ENCODE measurements around the gene GPR150.

GPR150 gene

GRCh38 chr5:95667061-95667618, 47.3 kb downstream of the GPR150 start:
- no peaks in the 10 kb centered on the region for H3K27me3 ChIP-seq
- H3K4me2 ChIP-seq = no peak overlapping the region
- H3K4me3 ChIP-seq = no peak overlapping the region
- no peak overlapping the region for H3K27ac ChIP-seq
- TF ChIP-seq Cebpa-rat (IDR thresholded peaks at IDR 0.05) = no peak
- H3K4me1 ChIP-seq = peaks cover 3% of the 10 kb centered on the region; the same call in 1 of the 2 replicates
- no peak overlapping the region for H3K9ac ChIP-seq
- no peaks in the 10 kb centered on the region for H3K36me3 ChIP-seq
- no peaks in the 10 kb centered on the region for H4K20me1 ChIP-seq
- H3K9me3 ChIP-seq = no peaks in the 10 kb centered on the region

- H3K9me3 ChIP-seq = no peaks in the 10 kb centered on the region
- no peak overlapping the region for H3K4me2 ChIP-seq
- H3K4me3 ChIP-seq = no peak overlapping the region
- no peak for TF ChIP-seq Cebpa-rat (IDR thresholded peaks at IDR 0.05)
- no peaks in the 10 kb centered on the region for H3K27me3 ChIP-seq
- H3K27ac ChIP-seq = no peak overlapping the region
- H3K36me3 ChIP-seq = no peaks in the 10 kb centered on the region
- no peaks in the 10 kb centered on the region for H4K20me1 ChIP-seq
- H3K9ac ChIP-seq = no peak overlapping the region
- H3K4me1 ChIP-seq = peaks cover 4% of the 10 kb centered on the region; the same call in 1 of the 2 replicates
These were observed 47.8 kb downstream of the GPR150 start for GRCh38 chr5:95667678-95668077.

GRCh38 chr5:95668216-95668615, 48.3 kb downstream of the GPR150 start:
- H3K27me3 ChIP-seq = no peaks in the 10 kb centered on the region
- H3K4me2 ChIP-seq = no peak overlapping the region
- no peaks in the 10 kb centered on the region for H4K20me1 ChIP-seq
- H3K9me3 ChIP-seq = no peaks in the 10 kb centered on the region
- H3K4me3 ChIP-seq = no peak overlapping the region
- no peak overlapping the region for H3K27ac ChIP-seq
- H3K36me3 ChIP-seq = no peaks in the 10 kb centered on the region
- peaks cover 4% of the 10 kb centered on the region; the same call in 1 of the 2 replicates for H3K4me1 ChIP-seq
- no peak for TF ChIP-seq Cebpa-rat (IDR thresholded peaks at IDR 0.05)
- H3K9ac ChIP-seq = no peak overlapping the region

GRCh38 chr5:95668728-95669127, 48.8 kb downstream of the GPR150 start:
- Histone ChIP-seq H3K9ac (no peak overlapping the region), H3K4me1 (peaks cover 4% of the 10 kb centered on the region; the same call in 1 of the 2 replicates), H3K4me3 (no peak overlapping the region), H3K4me2 (no peak overlapping the region), H3K9me3 (no peaks in the 10 kb centered on the region), H3K27me3 (no peaks in the 10 kb centered on the region), H3K36me3 (no peaks in the 10 kb centered on the region), H3K27ac (no peak overlapping the region), H4K20me1 (no peaks in the 10 kb centered on the region)
- TF ChIP-seq Cebpa-rat (IDR thresholded peaks at IDR 0.05) = no peak

- Histone ChIP-seq H3K4me3 (no peak overlapping the region), H3K36me3 (no peaks in the 10 kb centered on the region), H3K9ac (no peak overlapping the region), H3K4me1 (peaks cover 4% of the 10 kb centered on the region; the same call in 1 of the 2 replicates), H3K27me3 (no peaks in the 10 kb centered on the region), H3K4me2 (no peak overlapping the region), H3K9me3 (no peaks in the 10 kb centered on the region), H3K27ac (no peak overlapping the region), H4K20me1 (no peaks in the 10 kb centered on the region)
- no peak for TF ChIP-seq Cebpa-rat (IDR thresholded peaks at IDR 0.05)
These were observed 49.7 kb downstream of the GPR150 start for GRCh38 chr5:95669540-95669939.

GRCh38 chr5:95669985-95670384, 50.1 kb downstream of the GPR150 start:
- H3K4me1 ChIP-seq = peaks cover 4% of the 10 kb centered on the region; the same call in 1 of the 2 replicates
- H3K36me3 ChIP-seq = no peaks in the 10 kb centered on the region
- no peaks in the 10 kb centered on the region for H4K20me1 ChIP-seq
- no peak overlapping the region for H3K4me2 ChIP-seq
- H3K9me3 ChIP-seq = no peaks in the 10 kb centered on the region
- no peak overlapping the region for H3K4me3 ChIP-seq
- no peaks in the 10 kb centered on the region for H3K27me3 ChIP-seq
- no peak overlapping the region for H3K27ac ChIP-seq
- TF ChIP-seq Cebpa-rat (IDR thresholded peaks at IDR 0.05) = no peak
- no peak overlapping the region for H3K9ac ChIP-seq

- Histone ChIP-seq H3K4me1 (peaks cover 4% of the 10 kb centered on the region; the same call in 1 of the 2 replicates), H3K9me3 (no peaks in the 10 kb centered on the region), H3K4me2 (no peak overlapping the region), H3K9ac (no peak overlapping the region), H3K27ac (no peak overlapping the region), H3K36me3 (no peaks in the 10 kb centered on the region), H3K27me3 (no peaks in the 10 kb centered on the region), H4K20me1 (no peaks in the 10 kb centered on the region), H3K4me3 (no peak overlapping the region)
- TF ChIP-seq Cebpa-rat (IDR thresholded peaks at IDR 0.05) = no peak
These were observed 50.7 kb downstream of the GPR150 start for GRCh38 chr5:95670568-95670967.

All from BLaER1 (cell line).